Dendritic cell treated with granulocyte-macrophage colony-stimulating factor and Interleukin-4, amounts not matched to agents 40 ng/mL and 50 ng/mL, for 4 days (primary cell): ENCODE measurements around the gene CUL9.

Source experiments
- H3K27ac Mint-ChIP-seq: one replicate; pipeline ENCODE4 v1.8.0; 2022; ENCODE audit warnings: mild to moderate bottlenecking, mixed read lengths
- H3K27me3 Mint-ChIP-seq: one replicate; pipeline ENCODE4 v1.8.0; 2022; ENCODE audit warnings: mild to moderate bottlenecking, mixed read lengths
- H3K36me3 Mint-ChIP-seq: one replicate; pipeline ENCODE4 v1.8.0; 2022; ENCODE audit warnings: low read depth, mixed read lengths
- H3K4me1 Mint-ChIP-seq: one replicate; pipeline ENCODE4 v1.8.0; 2022; ENCODE audit warnings: low read depth, mixed read lengths
- H3K4me3 Mint-ChIP-seq: one replicate; pipeline ENCODE4 v1.8.0; 2022; ENCODE audit warnings: mild to moderate bottlenecking, moderate library complexity, mixed read lengths
- H3K9me3 Mint-ChIP-seq: one replicate; pipeline ENCODE4 v1.8.0; 2022; ENCODE audit warnings: mixed read lengths
- intact Hi-C: fragments of 100-400 bp; cut with micrococcal nuclease; formaldehyde crosslinking; loops from one replicate; pipeline ENCODE4 v1.15.0; 2022

Gene CUL9

DNA sequence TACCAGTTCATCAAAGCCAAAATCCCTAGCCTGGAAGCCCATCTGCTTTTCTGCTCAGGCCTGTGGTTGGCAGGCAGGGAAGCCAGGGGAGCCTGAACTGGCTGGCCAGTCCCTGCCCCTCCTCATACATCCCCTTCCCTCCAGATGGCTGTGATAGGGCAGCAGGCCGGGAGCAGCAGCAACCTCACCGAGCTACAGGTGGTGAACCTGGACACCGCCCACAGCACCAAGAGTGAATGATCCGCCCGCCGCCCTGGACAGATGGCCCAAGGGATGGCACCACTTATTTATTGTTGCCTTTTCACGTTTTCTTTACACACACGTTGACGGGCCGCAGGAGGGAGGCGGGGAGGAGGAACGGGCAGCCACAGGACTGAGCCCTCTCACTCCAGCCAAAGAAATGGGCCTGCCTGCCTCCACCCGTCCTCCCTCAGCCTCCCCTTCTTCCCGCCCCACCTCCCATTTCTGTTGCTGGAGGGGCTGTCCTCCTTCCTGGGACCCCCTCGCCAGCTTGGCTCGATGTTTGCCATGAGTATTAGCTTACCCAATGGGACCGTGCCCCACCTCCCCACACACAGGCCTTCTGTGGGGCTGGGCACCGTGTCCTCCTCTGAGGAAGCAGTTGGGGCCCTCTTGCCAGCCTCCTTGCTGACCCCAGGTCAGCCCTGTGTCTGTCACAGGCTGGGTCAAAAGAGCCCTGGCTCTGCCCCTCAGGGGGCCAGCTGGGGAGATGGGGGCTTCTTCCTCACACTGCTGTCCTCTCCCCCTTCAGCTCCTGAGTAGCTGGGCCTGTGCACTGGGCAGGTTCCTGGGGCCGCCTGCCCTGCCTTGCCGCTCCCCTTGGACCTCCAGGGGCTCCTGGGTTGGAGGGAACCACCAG is 2.8 kb upstream of the CUL9 start:
- H3K27me3 Mint-ChIP-seq: no peaks in the 10 kb centered on the region
- intact Hi-C loops: no loop called here
- H3K36me3 Mint-ChIP-seq: peaks cover 71% of the 10 kb centered on the region
- peak overlapping the region; percentile 21 for H3K27ac Mint-ChIP-seq
- no peak overlapping the region for H3K4me3 Mint-ChIP-seq
- H3K4me1 Mint-ChIP-seq: peaks cover 56% of the 10 kb centered on the region
- no peaks in the 10 kb centered on the region for H3K9me3 Mint-ChIP-seq

DNA sequence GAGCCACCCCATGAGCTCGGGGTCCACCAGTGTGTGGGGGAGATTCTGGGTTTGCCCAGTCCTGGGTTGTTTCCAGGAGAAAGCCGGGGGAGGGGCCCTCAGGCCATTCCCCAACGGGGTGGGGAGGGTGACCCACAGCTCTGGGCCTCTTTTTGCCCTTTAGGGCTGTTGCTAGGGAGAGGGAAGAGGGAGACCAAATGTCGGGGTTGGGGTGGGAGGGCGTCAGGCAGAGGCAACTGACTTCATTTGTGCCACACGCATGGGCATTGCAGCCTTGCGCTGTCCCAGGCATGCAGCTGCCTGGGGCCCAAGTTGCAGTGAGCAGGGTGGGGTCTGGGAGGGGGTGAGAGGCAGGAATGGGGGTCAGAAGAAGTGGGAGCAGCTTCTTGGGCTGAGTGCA is 1.9 kb upstream of the CUL9 start:
- no peaks in the 10 kb centered on the region for H3K9me3 Mint-ChIP-seq
- H3K4me3 Mint-ChIP-seq: no peak overlapping the region
- intact Hi-C loops: no loop called here
- H3K27me3 Mint-ChIP-seq: no peaks in the 10 kb centered on the region
- H3K27ac Mint-ChIP-seq: peak overlapping the region; percentile 21
- peaks cover 59% of the 10 kb centered on the region for H3K4me1 Mint-ChIP-seq
- H3K36me3 Mint-ChIP-seq: peaks cover 75% of the 10 kb centered on the region

DNA sequence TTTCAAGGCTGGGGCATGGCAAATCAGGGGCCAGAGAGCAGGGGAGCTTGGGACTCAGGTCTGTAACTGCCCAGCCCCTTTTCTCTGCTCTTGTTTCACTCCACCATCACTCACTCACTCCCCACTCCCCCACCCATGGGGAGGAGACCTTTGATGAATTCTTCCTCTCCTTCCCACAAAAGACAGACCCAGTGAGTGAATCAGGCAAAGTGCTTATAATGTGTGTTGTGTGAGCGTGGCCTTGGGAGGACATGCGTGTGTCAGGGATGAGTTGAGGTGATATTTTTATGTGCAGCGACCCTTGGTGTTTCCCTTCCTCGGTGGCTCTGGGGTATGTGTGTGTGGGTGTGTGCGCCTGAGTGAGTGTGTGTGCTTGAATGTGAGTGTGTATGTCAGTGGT is 1.0 kb upstream of the CUL9 start:
- H3K9me3 Mint-ChIP-seq: no peaks in the 10 kb centered on the region
- H3K27ac Mint-ChIP-seq: peak overlapping the region; percentile 58
- intact Hi-C loops: no loop called here
- peaks cover 75% of the 10 kb centered on the region for H3K36me3 Mint-ChIP-seq
- H3K27me3 Mint-ChIP-seq: no peaks in the 10 kb centered on the region
- no peak overlapping the region for H3K4me3 Mint-ChIP-seq
- H3K4me1 Mint-ChIP-seq: peaks cover 50% of the 10 kb centered on the region

DNA sequence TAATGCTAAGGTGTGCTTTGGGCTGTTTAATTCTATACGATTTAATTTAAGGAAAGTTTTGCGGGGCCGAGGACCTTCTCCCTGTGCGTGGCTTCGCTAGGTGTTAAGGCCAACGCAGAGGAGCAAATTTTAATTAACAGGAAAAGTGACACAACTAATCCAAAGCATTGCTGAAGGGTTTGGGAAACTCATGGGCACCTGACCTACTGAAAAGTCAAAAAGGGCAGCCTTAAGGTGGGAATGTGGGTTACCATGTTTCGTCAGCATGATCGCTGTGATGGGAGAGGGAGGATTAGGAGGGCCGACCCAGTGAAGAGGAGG is 415 bp upstream of the CUL9 start:
- H3K4me3 Mint-ChIP-seq: peak overlapping the region; percentile 99
- intact Hi-C loops: no loop called here
- peaks cover 44% of the 10 kb centered on the region for H3K4me1 Mint-ChIP-seq
- H3K27me3 Mint-ChIP-seq: no peaks in the 10 kb centered on the region
- H3K9me3 Mint-ChIP-seq: no peaks in the 10 kb centered on the region
- H3K27ac Mint-ChIP-seq: peak overlapping the region; percentile 58
- H3K36me3 Mint-ChIP-seq: peaks cover 75% of the 10 kb centered on the region

DNA sequence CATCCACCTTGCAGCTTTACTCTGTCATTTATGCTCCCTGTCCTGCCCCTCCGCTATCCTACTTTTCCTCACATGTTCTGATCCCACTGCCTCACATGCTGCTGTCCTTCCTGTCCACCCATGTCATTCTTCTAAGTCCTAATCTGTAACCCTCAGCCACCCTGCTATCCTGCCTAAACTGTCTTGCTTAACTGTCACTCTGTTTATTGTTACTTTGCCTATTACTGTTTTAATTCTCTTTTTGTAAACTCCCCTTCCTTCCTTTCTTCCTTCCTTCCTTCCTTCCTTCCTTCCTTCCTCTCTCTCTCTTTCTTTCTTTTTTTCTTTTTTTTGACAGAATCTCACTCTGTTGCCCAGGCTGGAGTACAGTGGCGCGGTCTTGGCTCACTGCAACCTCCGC is 1.4 kb downstream of the CUL9 start:
- intact Hi-C loops: loop anchor here (2.0 kb wide), 1 partner anchor 45 kb away; the partner anchor contains the start of gene DNPH1
- Mint-ChIP-seq H3K4me3 (peak overlapping the region; percentile 99), H3K27ac (peak overlapping the region; percentile 58), H3K27me3 (no peaks in the 10 kb centered on the region), H3K36me3 (peaks cover 76% of the 10 kb centered on the region), H3K4me1 (peaks cover 40% of the 10 kb centered on the region), H3K9me3 (no peaks in the 10 kb centered on the region)

DNA sequence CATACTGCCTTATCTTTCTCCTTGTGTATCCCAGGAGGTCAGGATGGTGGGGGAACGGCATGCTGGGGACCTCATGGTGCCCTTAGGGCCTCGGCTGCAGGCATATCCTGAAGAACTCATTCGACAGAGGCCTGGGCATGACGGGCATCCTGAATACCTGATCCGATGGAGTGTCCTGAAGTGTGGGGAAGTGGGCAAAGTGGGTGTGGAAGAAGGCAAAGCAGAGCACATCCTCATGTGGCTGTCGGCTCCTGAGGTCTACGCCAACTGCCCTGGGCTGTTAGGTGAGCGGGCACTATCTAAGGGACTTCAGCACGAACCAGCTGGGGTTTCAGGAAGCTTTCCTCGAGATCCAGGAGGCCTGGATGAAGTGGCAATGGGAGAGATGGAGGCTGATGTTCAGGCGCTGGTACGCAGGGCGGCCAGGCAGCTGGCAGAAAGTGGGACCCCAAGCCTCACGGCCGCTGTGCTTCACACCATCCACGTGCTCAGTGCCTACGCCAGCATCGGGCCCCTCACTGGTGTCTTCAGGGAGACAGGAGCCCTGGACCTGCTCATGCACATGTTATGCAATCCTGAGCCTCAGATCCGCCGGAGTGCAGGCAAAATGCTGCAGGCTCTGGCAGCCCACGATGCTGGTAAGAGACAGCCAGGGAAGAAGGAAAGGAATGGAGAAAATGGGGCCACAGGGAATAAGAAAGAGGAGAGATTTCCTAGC is 2.4 kb downstream of the CUL9 start:
- Mint-ChIP-seq H3K4me3 (no peak overlapping the region), H3K27ac (no peak overlapping the region), H3K4me1 (peaks cover 39% of the 10 kb centered on the region), H3K36me3 (peaks cover 76% of the 10 kb centered on the region), H3K9me3 (no peaks in the 10 kb centered on the region), H3K27me3 (no peaks in the 10 kb centered on the region)
- intact Hi-C loops: no loop called here

DNA sequence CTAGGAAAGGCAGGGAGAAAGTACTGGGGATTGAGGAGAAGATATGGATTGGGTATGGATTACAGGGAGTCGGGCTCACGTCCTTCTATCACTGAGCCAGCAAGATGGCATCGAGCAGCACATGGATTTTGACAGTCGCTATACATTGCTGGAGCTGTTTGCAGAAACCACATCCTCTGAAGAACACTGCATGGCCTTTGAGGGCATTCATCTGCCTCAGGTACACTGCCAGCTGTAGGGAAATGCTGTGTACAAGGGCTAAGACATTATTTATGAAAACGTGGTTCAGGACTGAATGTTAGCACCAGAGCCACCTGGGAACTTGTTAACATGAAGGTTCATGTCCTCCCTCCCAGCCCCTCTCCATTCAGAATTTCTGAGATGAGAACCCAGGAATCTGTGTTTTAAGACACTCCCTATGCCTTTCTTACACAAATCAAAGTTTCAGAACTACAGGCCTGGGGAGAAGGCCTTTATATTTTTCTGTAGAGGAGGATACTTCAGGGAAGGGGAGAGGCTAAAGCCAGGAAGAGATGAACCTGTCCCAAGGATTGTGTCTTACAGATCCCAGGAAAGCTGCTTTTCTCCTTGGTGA is 3.5 kb downstream of the CUL9 start:
- intact Hi-C loops: no loop called here
- no peak overlapping the region for H3K27ac Mint-ChIP-seq
- H3K27me3 Mint-ChIP-seq: no peaks in the 10 kb centered on the region
- H3K4me3 Mint-ChIP-seq: no peak overlapping the region
- H3K36me3 Mint-ChIP-seq: peaks cover 72% of the 10 kb centered on the region
- H3K4me1 Mint-ChIP-seq: peaks cover 40% of the 10 kb centered on the region
- no peaks in the 10 kb centered on the region for H3K9me3 Mint-ChIP-seq

DNA sequence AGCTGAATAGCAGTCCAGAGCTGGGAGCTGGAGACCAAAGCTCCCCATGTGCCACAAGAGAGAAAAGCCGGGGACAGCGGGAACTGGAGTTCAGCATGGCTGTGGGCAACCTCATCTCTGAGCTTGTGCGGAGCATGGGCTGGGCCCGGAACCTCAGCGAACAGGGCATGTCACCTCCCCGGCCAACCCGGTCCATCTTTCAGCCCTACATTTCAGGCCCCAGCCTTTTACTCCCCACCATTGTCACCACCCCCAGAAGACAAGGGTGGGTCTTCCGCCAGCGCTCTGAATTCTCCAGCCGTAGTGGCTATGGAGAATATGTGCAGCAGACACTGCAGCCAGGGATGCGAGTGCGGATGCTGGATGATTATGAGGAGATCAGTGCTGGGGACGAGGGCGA is 4.0 kb downstream of the CUL9 start:
- Mint-ChIP-seq H3K27me3 (no peaks in the 10 kb centered on the region), H3K4me3 (no peak overlapping the region), H3K27ac (no peak overlapping the region), H3K4me1 (peaks cover 42% of the 10 kb centered on the region), H3K9me3 (no peaks in the 10 kb centered on the region), H3K36me3 (peaks cover 72% of the 10 kb centered on the region)
- intact Hi-C loops: no loop called here

DNA sequence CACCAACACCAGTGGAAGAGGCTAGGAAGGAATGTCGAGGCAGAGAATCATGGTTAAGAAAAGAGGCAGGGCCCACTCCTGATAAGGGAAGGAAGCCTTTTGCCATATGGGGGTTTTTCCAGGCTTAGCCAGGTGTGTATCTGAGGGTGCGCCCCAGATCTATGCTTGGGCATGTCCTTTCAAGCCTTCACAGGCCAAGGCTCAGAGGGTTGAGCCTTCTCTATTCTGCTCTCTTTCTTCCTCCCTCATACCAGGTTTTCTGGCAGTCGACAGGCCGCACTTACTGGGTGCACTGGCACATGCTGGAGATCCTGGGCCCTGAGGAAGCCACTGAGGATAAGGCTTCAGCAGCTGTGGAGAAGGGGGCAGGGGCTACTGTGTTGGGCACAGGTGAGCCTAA is 4.7 kb downstream of the CUL9 start:
- intact Hi-C loops: no loop called here
- Mint-ChIP-seq H3K9me3 (no peaks in the 10 kb centered on the region), H3K4me3 (no peak overlapping the region), H3K4me1 (peaks cover 35% of the 10 kb centered on the region), H3K27ac (no peak overlapping the region), H3K27me3 (no peaks in the 10 kb centered on the region), H3K36me3 (peaks cover 72% of the 10 kb centered on the region)

DNA sequence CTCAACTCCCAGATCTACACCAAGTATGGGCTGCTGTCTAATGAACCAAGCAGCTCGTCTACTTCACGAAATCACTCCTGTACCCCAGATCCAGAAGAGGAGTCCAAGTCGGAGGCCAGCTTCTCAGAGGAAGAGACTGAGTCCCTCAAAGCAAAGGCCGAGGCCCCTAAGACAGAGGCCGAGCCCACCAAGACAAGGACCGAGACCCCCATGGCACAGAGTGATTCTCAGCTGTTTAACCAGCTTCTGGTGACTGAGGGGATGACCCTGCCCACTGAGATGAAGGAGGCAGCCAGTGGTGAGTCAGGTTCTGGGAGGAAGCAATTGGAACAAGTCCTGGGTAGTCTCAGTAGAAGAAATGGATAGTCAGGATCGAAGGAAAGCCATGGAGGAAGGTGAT is 5.8 kb downstream of the CUL9 start:
- Mint-ChIP-seq H3K27ac (no peak overlapping the region), H3K9me3 (no peaks in the 10 kb centered on the region), H3K4me3 (no peak overlapping the region), H3K4me1 (peaks cover 27% of the 10 kb centered on the region), H3K27me3 (no peaks in the 10 kb centered on the region), H3K36me3 (peaks cover 71% of the 10 kb centered on the region)
- intact Hi-C loops: no loop called here

DNA sequence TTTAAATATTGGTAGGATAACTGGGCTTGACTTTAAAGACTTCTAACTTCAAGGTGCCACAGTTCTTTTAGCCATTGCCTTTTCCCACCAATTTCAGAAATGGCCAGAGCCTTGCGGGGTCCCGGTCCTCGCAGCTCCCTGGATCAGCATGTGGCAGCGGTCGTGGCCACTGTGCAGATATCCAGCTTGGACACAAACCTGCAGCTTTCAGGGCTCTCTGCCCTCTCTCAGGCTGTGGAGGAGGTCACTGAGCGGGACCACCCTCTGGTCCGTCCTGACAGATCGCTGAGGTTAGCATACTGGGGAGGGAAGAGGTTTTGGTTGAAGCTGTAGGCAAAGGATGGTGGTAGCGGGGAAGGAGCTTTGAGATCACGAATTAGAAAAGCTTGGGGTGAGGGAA is 6.4 kb downstream of the CUL9 start:
- H3K4me1 Mint-ChIP-seq: peaks cover 21% of the 10 kb centered on the region
- no peak overlapping the region for H3K4me3 Mint-ChIP-seq
- H3K27me3 Mint-ChIP-seq: no peaks in the 10 kb centered on the region

DNA sequence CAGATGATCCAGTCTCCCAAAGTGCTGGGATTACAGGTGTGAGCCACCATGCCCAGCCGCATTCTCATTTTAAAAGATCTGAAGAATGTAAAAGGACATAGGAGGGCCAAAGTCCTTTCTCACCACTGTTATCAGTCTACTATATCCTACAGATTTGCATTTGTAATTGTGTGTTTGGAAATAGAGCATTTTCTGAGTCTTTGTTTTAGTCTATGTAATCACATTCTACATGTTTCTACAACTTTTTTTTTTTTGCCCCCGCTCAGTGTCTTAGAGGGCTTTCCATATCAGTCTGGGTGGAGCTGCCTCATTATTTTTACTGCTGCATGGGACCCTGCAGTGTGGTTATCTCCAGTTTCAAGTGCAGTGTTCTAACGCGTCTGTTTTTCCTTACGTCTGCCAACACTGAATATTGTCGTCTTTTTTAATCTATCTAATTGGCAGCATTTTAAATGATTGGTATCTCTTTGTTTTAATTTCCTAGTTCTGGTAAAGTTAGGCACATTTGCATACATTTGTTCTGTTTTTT is 7.8 kb downstream of the CUL9 start:
- no peak overlapping the region for H3K27ac Mint-ChIP-seq
- H3K27me3 Mint-ChIP-seq: no peaks in the 10 kb centered on the region
- H3K36me3 Mint-ChIP-seq: peaks cover 79% of the 10 kb centered on the region
- intact Hi-C loops: no loop called here
- H3K9me3 Mint-ChIP-seq: no peaks in the 10 kb centered on the region
- no peak overlapping the region for H3K4me3 Mint-ChIP-seq
- H3K4me1 Mint-ChIP-seq: peaks cover 6% of the 10 kb centered on the region

More for the DNA sequence above, 6.4 kb downstream of the CUL9 start:
- H3K9me3 Mint-ChIP-seq: no peaks in the 10 kb centered on the region
- H3K36me3 Mint-ChIP-seq: peaks cover 76% of the 10 kb centered on the region
- H3K27ac Mint-ChIP-seq: no peak overlapping the region
- intact Hi-C loops: no loop called here

DNA sequence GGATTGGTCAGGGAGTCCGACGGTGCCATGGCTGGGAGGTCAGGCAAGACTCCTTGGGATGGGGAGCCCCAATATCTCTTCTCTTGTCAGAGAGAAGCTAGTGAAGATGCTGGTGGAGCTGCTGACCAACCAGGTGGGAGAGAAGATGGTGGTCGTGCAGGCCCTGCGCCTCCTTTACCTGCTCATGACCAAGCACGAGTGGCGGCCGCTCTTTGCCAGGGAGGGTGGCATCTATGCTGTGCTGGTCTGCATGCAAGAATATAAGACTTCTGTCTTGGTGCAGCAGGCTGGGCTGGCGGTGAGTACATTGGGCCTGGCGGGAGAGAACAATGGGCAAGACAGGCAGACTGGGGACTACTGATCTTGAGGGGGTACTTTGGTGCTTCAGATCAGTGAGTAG is 10.9 kb downstream of the CUL9 start:
- Mint-ChIP-seq H3K36me3 (peaks cover 75% of the 10 kb centered on the region), H3K27me3 (no peaks in the 10 kb centered on the region), H3K9me3 (no peaks in the 10 kb centered on the region), H3K4me3 (no peak overlapping the region), H3K4me1 (peaks cover 5% of the 10 kb centered on the region), H3K27ac (no peak overlapping the region)
- intact Hi-C loops: no loop called here

DNA sequence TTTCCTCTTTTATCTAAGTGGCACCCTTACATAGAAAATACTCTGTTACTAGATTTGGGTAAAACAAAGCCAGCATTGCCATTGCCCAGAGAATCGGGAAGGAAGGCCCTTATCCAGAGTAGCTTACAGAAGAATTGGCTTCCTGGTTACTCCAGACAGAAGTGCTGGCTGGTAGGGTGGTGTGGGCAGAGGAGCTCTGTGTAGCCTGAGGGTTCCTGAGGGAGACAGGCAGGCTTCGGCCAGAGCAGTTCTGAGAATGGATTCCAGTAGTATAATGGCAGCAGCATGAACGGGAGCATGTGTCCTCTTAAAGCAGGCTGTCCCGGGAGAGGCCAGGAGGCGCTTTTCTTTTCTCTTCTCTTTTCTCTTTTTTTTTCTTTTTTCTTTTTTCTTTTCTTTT is 11.9 kb downstream of the CUL9 start:
- Mint-ChIP-seq H3K27ac (no peak overlapping the region), H3K36me3 (peaks cover 73% of the 10 kb centered on the region), H3K4me3 (no peak overlapping the region), H3K4me1 (peaks cover 5% of the 10 kb centered on the region), H3K27me3 (no peaks in the 10 kb centered on the region), H3K9me3 (no peaks in the 10 kb centered on the region)
- intact Hi-C loops: no loop called here
